Karpas-422 (cell line): ENCODE measurements around the gene RPL35A. TPM values are rescaled to one million over a fixed set of nuclear protein-coding genes. Genes with fewer than 3 reads are reported as not detected.
A peak's percentile ranks its signal among the peaks of the same experiment; 100 is the strongest.

ENCODE experiments used
- DNase-seq: peaks from one replicate; pipeline ENCODE4 v3.0.0-alpha.2; 2015
- H2AFZ ChIP-seq: fragments of 200-600 bp; sonication (generic); 2 replicates; pipeline ENCODE4 v1.6.1; 2014; ENCODE audit warnings: antibody characterized with exemption, low read length, mixed read lengths
- H3K27ac ChIP-seq: fragments of 200-600 bp; sonication (generic); 2 replicates; pipeline ENCODE4 v1.5.1; 2014; ENCODE audit warnings: mild to moderate bottlenecking, low read length, moderate library complexity
- H3K27me3 ChIP-seq: fragments of 200-600 bp; sonication (generic); 2 replicates; pipeline ENCODE4 v1.6.1; 2014; ENCODE audit warnings: low read length, mixed read lengths
- H3K36me3 ChIP-seq: fragments of 200-600 bp; sonication (generic); 2 replicates; pipeline ENCODE4 v1.6.1; 2014; ENCODE audit warnings: low read length, mixed read lengths; ENCODE audit not compliant: insufficient read depth
- H3K4me1 ChIP-seq: fragments of 200-600 bp; sonication (generic); 2 replicates; pipeline ENCODE4 v1.6.1; 2014; ENCODE audit warnings: mild to moderate bottlenecking, low read length, mixed read lengths
- H3K4me2 ChIP-seq: fragments of 200-600 bp; sonication (generic); 2 replicates; pipeline ENCODE4 v1.6.1; 2014; ENCODE audit warnings: low read length, low read depth, mild to moderate bottlenecking; ENCODE audit not compliant: poor library complexity, severe bottlenecking
- H3K4me3 ChIP-seq: fragments of 200-600 bp; sonication (generic); 2 replicates; pipeline ENCODE4 v1.5.1; 2014; ENCODE audit warnings: mild to moderate bottlenecking, antibody characterized with exemption, low read length, mixed read lengths
- H3K79me2 ChIP-seq: fragments of 200-600 bp; sonication (generic); 2 replicates; pipeline ENCODE4 v1.6.1; 2014; ENCODE audit warnings: mild to moderate bottlenecking, low read length, mixed read lengths
- H3K9ac ChIP-seq: fragments of 200-600 bp; sonication (generic); 2 replicates; pipeline ENCODE4 v1.6.0; 2014; ENCODE audit warnings: low read length
- H3K9me2 ChIP-seq: fragments of 200-600 bp; sonication (generic), shearing (Covaris generic); replicated peaks from 2 replicates; pipeline ENCODE4 v1.6.0; 2014; ENCODE audit warnings: mild to moderate bottlenecking, low read length, moderate library complexity; ENCODE audit not compliant: insufficient read depth
- H3K9me3 ChIP-seq: fragments of 300-700, 200-600 bp; sonication (generic); 2 replicates; pipeline ENCODE4 v1.6.1; 2014; ENCODE audit warnings: low read length, mixed read lengths
- H4K20me1 ChIP-seq: fragments of 200-600 bp; sonication (generic); 2 replicates; pipeline ENCODE4 v1.6.1; 2014; ENCODE audit warnings: mild to moderate bottlenecking, antibody characterized with exemption, low read length, low read depth; ENCODE audit not compliant: insufficient read depth
- total RNA-seq: library from RNA; depleted of rRNA; stranded (reverse); fragments of >200 nt; shearing (Covaris generic); gene quantifications from 2 replicates; pipeline ENCODE4 v1.2.3, GENCODE V29; 2014; ENCODE audit warnings: low replicate concordance

Gene RPL35A
- total RNA-seq, 1 experiment from 2014 or later = 2,222 TPM

GRCh38 chr3:197942956-197943556 is 6.9 kb upstream of the RPL35A start:
- H3K4me2 ChIP-seq = no peak overlapping the region
- peaks cover 10% of the 10 kb centered on the region for H3K4me1 ChIP-seq
- no peaks in the 10 kb centered on the region for H4K20me1 ChIP-seq
- H3K9me2 ChIP-seq = no peaks in the 10 kb centered on the region
- no peak overlapping the region for H3K27ac ChIP-seq
- H3K27me3 ChIP-seq = no peaks in the 10 kb centered on the region
- H3K79me2 ChIP-seq = no peaks in the 10 kb centered on the region
- H3K9me3 ChIP-seq = no peaks in the 10 kb centered on the region
- no peaks in the 10 kb centered on the region for H3K36me3 ChIP-seq
- no peak overlapping the region for H3K9ac ChIP-seq
- H3K4me3 ChIP-seq = no peak overlapping the region
- DNase-seq = peak; percentile 88
- H2AFZ ChIP-seq = no peak overlapping the region

- Histone ChIP-seq H3K9me3 (no peaks in the 10 kb centered on the region), H3K27ac (no peak overlapping the region), H4K20me1 (peaks cover 32% of the 10 kb centered on the region), H3K4me1 (peaks cover 27% of the 10 kb centered on the region), H2AFZ (peak overlapping the region; percentile 24; the same call in 1 of the 2 replicates), H3K36me3 (peaks cover 36% of the 10 kb centered on the region), H3K4me2 (peak overlapping the region; percentile 92), H3K27me3 (no peaks in the 10 kb centered on the region), H3K9ac (peak overlapping the region; percentile 80), H3K9me2 (no peaks in the 10 kb centered on the region), H3K4me3 (peak overlapping the region; percentile 81), H3K79me2 (peaks cover 40% of the 10 kb centered on the region)
- DNase-seq = no peak
These were observed 706 bp upstream of the RPL35A start for GRCh38 chr3:197949191-197949777.

GRCh38 chr3:197950677-197951061 is 679 bp downstream of the RPL35A start:
- no peak overlapping the region for H2AFZ ChIP-seq

GRCh38 chr3:197951392-197951990 is 1.5 kb downstream of the RPL35A start:
- H3K79me2 ChIP-seq = peaks cover 40% of the 10 kb centered on the region

More at GRCh38 chr3:197950677-197951061, 679 bp downstream of the RPL35A start:
- H3K79me2 ChIP-seq = peaks cover 40% of the 10 kb centered on the region
- H4K20me1 ChIP-seq = peaks cover 34% of the 10 kb centered on the region
- peak overlapping the region; percentile 70 for H3K27ac ChIP-seq
- H3K4me2 ChIP-seq = peak overlapping the region; percentile 92
- peak overlapping the region; percentile 81 for H3K4me3 ChIP-seq
- peaks cover 49% of the 10 kb centered on the region for H3K36me3 ChIP-seq
- H3K27me3 ChIP-seq = no peaks in the 10 kb centered on the region
- peaks cover 27% of the 10 kb centered on the region for H3K4me1 ChIP-seq
- DNase-seq = no peak
- H3K9ac ChIP-seq = peak overlapping the region; percentile 80
- H3K9me2 ChIP-seq = no peaks in the 10 kb centered on the region
- no peaks in the 10 kb centered on the region for H3K9me3 ChIP-seq

GRCh38 chr3:197952440-197952839 is 2.5 kb downstream of the RPL35A start:
- H3K27ac ChIP-seq = no peak overlapping the region
- H4K20me1 ChIP-seq = peaks cover 34% of the 10 kb centered on the region
- H3K9ac ChIP-seq = no peak overlapping the region
- DNase-seq = no peak
- H3K4me3 ChIP-seq = no peak overlapping the region
- peaks cover 27% of the 10 kb centered on the region for H3K4me1 ChIP-seq
- no peaks in the 10 kb centered on the region for H3K9me2 ChIP-seq
- no peaks in the 10 kb centered on the region for H3K27me3 ChIP-seq
- H3K36me3 ChIP-seq = peaks cover 56% of the 10 kb centered on the region
- H3K4me2 ChIP-seq = no peak overlapping the region
- H3K9me3 ChIP-seq = no peaks in the 10 kb centered on the region
- H2AFZ ChIP-seq = no peak overlapping the region
- H3K79me2 ChIP-seq = peaks cover 40% of the 10 kb centered on the region

More at GRCh38 chr3:197951392-197951990, 1.5 kb downstream of the RPL35A start:
- H3K27ac ChIP-seq = peak overlapping the region; percentile 70; the same call in 1 of the 2 replicates
- no peaks in the 10 kb centered on the region for H3K27me3 ChIP-seq
- no peak for DNase-seq
- peak overlapping the region; percentile 80 for H3K9ac ChIP-seq
- peaks cover 27% of the 10 kb centered on the region for H3K4me1 ChIP-seq
- no peaks in the 10 kb centered on the region for H3K9me2 ChIP-seq
- H3K36me3 ChIP-seq = peaks cover 56% of the 10 kb centered on the region
- H2AFZ ChIP-seq = no peak overlapping the region
- peak overlapping the region; percentile 81 for H3K4me3 ChIP-seq
- H4K20me1 ChIP-seq = peaks cover 34% of the 10 kb centered on the region
- no peaks in the 10 kb centered on the region for H3K9me3 ChIP-seq
- H3K4me2 ChIP-seq = peak overlapping the region; percentile 92

- Histone ChIP-seq H3K9ac (no peak overlapping the region), H3K27ac (no peak overlapping the region), H3K4me3 (no peak overlapping the region), H3K9me2 (no peaks in the 10 kb centered on the region), H2AFZ (no peak overlapping the region), H3K36me3 (peaks cover 56% of the 10 kb centered on the region), H3K4me1 (peaks cover 31% of the 10 kb centered on the region), H4K20me1 (peaks cover 34% of the 10 kb centered on the region), H3K4me2 (no peak overlapping the region), H3K27me3 (no peaks in the 10 kb centered on the region), H3K9me3 (no peaks in the 10 kb centered on the region), H3K79me2 (peaks cover 40% of the 10 kb centered on the region)
- DNase-seq = no peak
These were observed 3.3 kb downstream of the RPL35A start for GRCh38 chr3:197953325-197953724.

GRCh38 chr3:197953881-197954280 is 3.9 kb downstream of the RPL35A start:
- Histone ChIP-seq H3K4me1 (peaks cover 32% of the 10 kb centered on the region), H3K4me3 (no peak overlapping the region), H2AFZ (no peak overlapping the region), H3K27ac (no peak overlapping the region), H3K9me3 (no peaks in the 10 kb centered on the region), H3K27me3 (no peaks in the 10 kb centered on the region), H3K4me2 (no peak overlapping the region), H3K79me2 (peaks cover 40% of the 10 kb centered on the region), H3K36me3 (peaks cover 56% of the 10 kb centered on the region), H3K9ac (no peak overlapping the region), H3K9me2 (no peaks in the 10 kb centered on the region), H4K20me1 (peaks cover 34% of the 10 kb centered on the region)
- DNase-seq = no peak

GRCh38 chr3:197955892-197956477 is 6.0 kb downstream of the RPL35A start:
- peaks cover 52% of the 10 kb centered on the region for H3K36me3 ChIP-seq
- H2AFZ ChIP-seq = no peak overlapping the region
- H3K4me3 ChIP-seq = no peak overlapping the region
- peaks cover 38% of the 10 kb centered on the region for H3K4me1 ChIP-seq
- peaks cover 27% of the 10 kb centered on the region for H4K20me1 ChIP-seq
- no peaks in the 10 kb centered on the region for H3K9me3 ChIP-seq
- H3K27ac ChIP-seq = no peak overlapping the region
- peaks cover 30% of the 10 kb centered on the region for H3K79me2 ChIP-seq
- no peak overlapping the region for H3K9ac ChIP-seq
- no peaks in the 10 kb centered on the region for H3K9me2 ChIP-seq
- no peak for DNase-seq
- no peaks in the 10 kb centered on the region for H3K27me3 ChIP-seq
- H3K4me2 ChIP-seq = no peak overlapping the region
